Neural progenitor cell (in vitro differentiated cells): ENCODE data around the gene CENPC.

Experiments
- CTCF ChIP-seq: fragments of 200-600 bp; sonication (generic); IDR thresholded peaks from 2 replicates; pipeline ENCODE4 v1.5.1; 2017; ENCODE audit warnings: antibody characterized with exemption, mild to moderate bottlenecking
- EZH2 ChIP-seq: fragments of 200-600 bp; sonication (generic); IDR thresholded peaks from 2 replicates; pipeline ENCODE4 v1.6.1; 2017; ENCODE audit warnings: antibody characterized with exemption, mild to moderate bottlenecking, moderate library complexity

GRCh38 chr4:67587156-67587555, 41.9 kb upstream of the CENPC start:
- TF ChIP-seq CTCF (no peak), EZH2 (no peak)
